ENCODE results near the gene DMKN.

DNA sequence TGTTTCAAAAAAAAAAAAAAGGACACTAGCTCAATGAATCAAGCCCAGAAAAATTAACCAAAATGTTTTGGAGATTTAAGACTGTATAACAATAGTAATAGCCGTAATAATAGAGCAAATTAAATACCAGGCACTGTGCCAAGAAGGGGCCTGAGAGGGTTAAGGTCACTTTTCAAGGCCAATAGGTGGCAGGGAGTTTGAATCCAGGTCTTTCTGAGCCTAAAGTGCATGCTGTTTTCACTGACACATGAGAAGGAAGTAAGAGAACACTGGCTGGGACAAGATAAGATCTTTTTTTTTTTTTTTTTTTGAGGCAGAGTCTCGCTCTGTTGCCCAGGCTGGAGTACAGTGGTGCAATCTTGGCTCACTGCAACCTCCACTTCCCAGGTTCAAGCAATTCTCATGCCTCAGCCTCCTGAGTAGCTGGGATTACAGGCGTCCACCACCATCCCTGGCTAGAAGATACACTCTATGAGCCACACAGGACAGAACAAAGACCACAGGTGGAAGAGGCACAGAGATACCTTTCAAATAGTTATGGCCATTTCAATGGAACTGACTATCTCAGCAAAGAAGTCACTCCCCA, 57.7 kb downstream of the DMKN start:
- TF ChIP-seq, protein P1, sequence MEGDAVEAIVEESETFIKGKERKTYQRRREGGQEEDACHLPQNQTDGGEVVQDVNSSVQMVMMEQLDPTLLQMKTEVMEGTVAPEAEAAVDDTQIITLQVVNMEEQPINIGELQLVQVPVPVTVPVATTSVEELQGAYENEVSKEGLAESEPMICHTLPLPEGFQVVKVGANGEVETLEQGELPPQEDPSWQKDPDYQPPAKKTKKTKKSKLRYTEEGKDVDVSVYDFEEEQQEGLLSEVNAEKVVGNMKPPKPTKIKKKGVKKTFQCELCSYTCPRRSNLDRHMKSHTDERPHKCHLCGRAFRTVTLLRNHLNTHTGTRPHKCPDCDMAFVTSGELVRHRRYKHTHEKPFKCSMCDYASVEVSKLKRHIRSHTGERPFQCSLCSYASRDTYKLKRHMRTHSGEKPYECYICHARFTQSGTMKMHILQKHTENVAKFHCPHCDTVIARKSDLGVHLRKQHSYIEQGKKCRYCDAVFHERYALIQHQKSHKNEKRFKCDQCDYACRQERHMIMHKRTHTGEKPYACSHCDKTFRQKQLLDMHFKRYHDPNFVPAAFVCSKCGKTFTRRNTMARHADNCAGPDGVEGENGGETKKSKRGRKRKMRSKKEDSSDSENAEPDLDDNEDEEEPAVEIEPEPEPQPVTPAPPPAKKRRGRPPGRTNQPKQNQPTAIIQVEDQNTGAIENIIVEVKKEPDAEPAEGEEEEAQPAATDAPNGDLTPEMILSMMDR (conservative IDR thresholded peaks at IDR 0.05 in 1 of 2, IDR thresholded peaks at IDR 0.05 in 1 of 2; ENCODE audit: extremely low read depth in 1 of 2, insufficient read depth in 1 of 2, low read depth in 1 of 2, low read length in 2 of 2), result no peak
- TF ChIP-seq EZH2 (IDR thresholded peaks at IDR 0.05; ENCODE audit: borderline replicate concordance, low read length), result no peak

Measured in mammary epithelial cell (primary cell).